HL-60/S4 treated with retinoic acid at 250 ng/mL for 4 days and 3 days (cell line): ENCODE results near the gene SF3B2.

Experiments
- in situ Hi-C: fragments of 300-500 bp; cut with MboI; formaldehyde crosslinking; loops from 2 replicates; pipeline ENCODE4 v1.7.0; 2022; ENCODE audit warnings: low sequenced_read_pairs

Gene SF3B2

GRCh38 chr11:66048547-66049323, 3.4 kb upstream of the SF3B2 start, which contains the start of gene GAL3ST3:
TSS of gene GAL3ST3 (minus strand) at chr11:66049161. CDS start at chr11:66045415, 3,746 bp downstream.
- in situ Hi-C loops = no loop called here

- in situ Hi-C loops = no loop called here
These were observed 1.5 kb upstream of the SF3B2 start for GRCh38 chr11:66050581-66051231.

GRCh38 chr11:66051371-66051765, 796 bp upstream of the SF3B2 start:
- in situ Hi-C loops = no loop called here

- in situ Hi-C loops = no loop called here
These were observed 459 bp downstream of the SF3B2 start for GRCh38 chr11:66052664-66052982.

GRCh38 chr11:66055021-66055420, 2.9 kb downstream of the SF3B2 start:
- in situ Hi-C loops = no loop called here

GRCh38 chr11:66056501-66056900, 4.3 kb downstream of the SF3B2 start:
- in situ Hi-C loops = no loop called here

- in situ Hi-C loops = no loop called here
These were observed 8.0 kb downstream of the SF3B2 start for GRCh38 chr11:66059966-66060680.

GRCh38 chr11:66061268-66061667, 9.1 kb downstream of the SF3B2 start:
- in situ Hi-C loops = no loop called here

- in situ Hi-C loops = no loop called here
These were observed 10.2 kb downstream of the SF3B2 start for GRCh38 chr11:66062408-66062807.

- in situ Hi-C loops = no loop called here
These were observed 11.7 kb downstream of the SF3B2 start for GRCh38 chr11:66063900-66064299.

- in situ Hi-C loops = no loop called here
These were observed 12.4 kb downstream of the SF3B2 start for GRCh38 chr11:66064571-66064970.

- in situ Hi-C loops = no loop called here
These were observed 14.6 kb downstream of the SF3B2 start for GRCh38 chr11:66066751-66067150.

- in situ Hi-C loops = no loop called here
These were observed 15.5 kb downstream of the SF3B2 start for GRCh38 chr11:66067640-66068039.

- in situ Hi-C loops = no loop called here
These were observed 16.1 kb downstream of the SF3B2 start for GRCh38 chr11:66068154-66068821.

GRCh38 chr11:66068923-66069714, 17.0 kb downstream of the SF3B2 start:
- in situ Hi-C loops = no loop called here

GRCh38 chr11:66069715-66070603, 17.8 kb downstream of the SF3B2 start, which contains the start of gene PACS1:
TSS of gene PACS1 (plus strand) at chr11:66070272. CDS start at chr11:66070487, 215 bp downstream.
- in situ Hi-C loops = no loop called here

- in situ Hi-C loops = no loop called here
These were observed 18.6 kb downstream of the SF3B2 start for GRCh38 chr11:66070604-66071380.

- in situ Hi-C loops = no loop called here
These were observed 19.2 kb downstream of the SF3B2 start for GRCh38 chr11:66071381-66071801.

- in situ Hi-C loops = no loop called here
These were observed 19.9 kb downstream of the SF3B2 start for GRCh38 chr11:66072081-66072480.
